Stimulated activated CD4-positive, alpha-beta T cell treated with anti-CD3 and anti-CD28 coated beads, Interleukin-1b, Interleukin-23, amount 100 ng/mL, for 24 hours (primary cell): Measurements from ENCODE around the gene MMP2.

ENCODE experiments used
- DNase-seq, 4 experiments: peaks; one replicate each; pipeline ENCODE4 v3.0.0-alpha.2; 2020; ENCODE audit warnings: low read depth in 4 of 4, low spot score in 1 of 4

Gene MMP2

DNA sequence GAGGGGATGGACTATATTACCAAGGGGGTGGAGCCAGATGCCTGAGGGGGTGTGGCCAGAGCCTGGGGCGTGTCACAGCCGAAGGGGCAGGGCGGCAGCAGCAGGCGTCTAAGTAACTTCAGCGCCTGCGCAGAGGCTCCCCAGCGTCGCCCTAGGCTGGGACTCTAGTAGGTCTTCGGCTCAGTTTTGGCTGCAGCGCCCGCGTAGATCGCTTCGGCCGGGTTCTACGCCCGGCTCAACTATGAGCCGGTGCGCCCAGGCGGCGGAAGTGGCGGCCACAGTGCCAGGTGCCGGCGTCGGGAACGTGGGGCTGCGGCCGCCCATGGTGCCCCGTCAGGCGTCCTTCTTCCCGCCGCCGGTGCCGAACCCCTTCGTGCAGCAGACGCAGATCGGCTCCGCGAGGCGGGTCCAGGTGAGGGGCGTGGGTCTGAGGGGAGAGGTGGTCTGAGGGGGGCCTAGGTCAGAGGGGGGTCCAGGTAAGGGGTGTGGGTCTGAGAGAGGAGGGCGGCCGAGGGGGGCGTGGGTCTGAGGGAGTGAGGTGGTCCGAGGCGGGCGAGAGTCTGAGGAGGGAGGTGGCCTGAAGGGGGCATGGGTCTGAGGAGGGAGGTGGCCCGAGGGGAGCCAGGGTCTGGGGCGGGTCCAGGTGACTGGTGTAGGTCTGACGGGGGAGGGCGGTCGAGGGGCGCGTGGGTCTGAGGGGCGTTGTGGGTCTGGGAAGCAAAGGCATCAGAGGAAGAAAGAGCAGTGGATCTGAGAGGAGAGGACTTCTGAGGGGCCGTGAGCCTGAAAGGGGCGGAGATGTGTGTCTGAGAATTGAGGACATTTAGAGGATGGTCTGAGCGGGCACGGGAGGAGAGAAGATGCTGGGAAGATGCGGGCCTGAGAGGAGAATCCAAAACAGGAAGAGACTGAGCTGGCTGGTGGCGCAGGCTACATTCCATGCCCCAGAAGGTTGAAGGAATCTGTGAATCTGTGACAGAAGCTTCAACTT, 30.2 kb downstream of the MMP2 start, which contains the start of gene LPCAT2:
LPCAT2 (plus strand) TSS at position 132 of the 991 bp plus-strand sequence; CDS start at position 242, 110 bp downstream.
- peak in 3 of 4 experiments; percentile 1 to 41 (median 35) for DNase-seq

DNA sequence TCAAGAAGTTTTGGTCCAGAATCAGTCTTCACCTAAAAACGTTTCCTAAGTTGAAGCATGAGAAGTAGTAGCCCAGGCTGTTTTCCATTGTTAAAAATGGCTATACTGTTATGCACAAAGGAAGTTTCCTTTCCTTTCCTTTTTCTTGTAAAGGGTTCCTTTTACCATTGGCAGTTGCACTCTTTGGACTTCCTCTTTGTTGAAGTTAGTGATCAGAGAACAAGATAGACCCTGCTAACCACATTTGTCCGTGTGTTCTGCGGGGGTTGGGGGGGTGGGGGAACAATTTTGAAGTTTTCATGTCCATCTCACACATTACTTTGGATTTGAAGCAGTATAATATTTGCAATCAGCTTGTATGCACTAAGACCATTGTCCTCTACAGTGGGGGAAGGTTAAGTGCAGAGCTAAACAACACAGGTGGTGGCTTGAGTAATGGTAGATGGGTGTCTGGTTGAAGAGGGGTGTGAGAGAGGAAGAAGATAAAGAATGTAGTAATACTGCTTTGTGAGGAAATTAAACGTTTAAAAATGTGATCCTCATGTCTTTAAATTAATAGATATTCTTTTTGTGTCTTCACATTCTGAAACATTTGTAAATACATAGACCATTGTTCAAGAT, 31.3 kb downstream of the MMP2 start:
- no peak for DNase-seq

DNA sequence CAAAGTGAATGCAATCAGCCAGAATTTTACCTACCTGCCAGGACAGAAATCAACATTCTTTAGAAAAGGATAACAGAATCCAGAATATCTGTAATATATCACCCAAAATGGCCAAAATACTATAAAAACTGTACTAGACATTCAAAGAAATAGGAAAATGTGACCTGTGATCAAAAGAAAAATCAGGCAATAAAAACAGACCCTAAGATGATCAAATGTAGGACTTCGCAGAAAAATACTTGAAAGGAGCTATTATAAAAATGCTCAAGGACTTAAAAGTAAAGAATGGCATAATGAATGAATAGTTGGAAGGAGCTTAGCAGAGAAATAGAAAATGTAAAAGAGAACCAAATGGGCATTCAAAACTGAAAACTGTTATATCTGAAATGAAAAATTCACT, 33.9 kb downstream of the MMP2 start:
- no peak for DNase-seq

GRCh38 chr16:55513616-55514015, 34.6 kb downstream of the MMP2 start:
- no peak for DNase-seq

GRCh38 chr16:55515111-55515510, 36.1 kb downstream of the MMP2 start:
- no peak for DNase-seq

DNA sequence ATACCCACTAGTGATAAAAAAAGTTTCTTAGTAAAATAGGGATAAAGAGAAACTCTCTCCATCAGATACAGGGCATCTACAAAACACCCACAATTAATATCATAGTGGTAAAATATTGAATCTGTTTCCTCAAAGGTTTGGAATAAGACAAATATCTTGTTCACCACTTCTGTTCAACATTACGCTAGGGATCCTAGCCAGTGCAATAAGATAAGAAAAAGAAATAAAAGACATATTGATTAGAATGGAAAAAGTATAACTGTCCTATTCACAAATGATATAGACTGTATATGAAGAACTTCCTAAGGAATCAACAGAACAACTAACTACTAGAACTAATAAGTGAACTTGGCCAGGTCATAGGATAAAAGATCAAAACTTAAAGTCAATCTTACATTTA, 42.8 kb downstream of the MMP2 start:
- DNase-seq: no peak

DNA sequence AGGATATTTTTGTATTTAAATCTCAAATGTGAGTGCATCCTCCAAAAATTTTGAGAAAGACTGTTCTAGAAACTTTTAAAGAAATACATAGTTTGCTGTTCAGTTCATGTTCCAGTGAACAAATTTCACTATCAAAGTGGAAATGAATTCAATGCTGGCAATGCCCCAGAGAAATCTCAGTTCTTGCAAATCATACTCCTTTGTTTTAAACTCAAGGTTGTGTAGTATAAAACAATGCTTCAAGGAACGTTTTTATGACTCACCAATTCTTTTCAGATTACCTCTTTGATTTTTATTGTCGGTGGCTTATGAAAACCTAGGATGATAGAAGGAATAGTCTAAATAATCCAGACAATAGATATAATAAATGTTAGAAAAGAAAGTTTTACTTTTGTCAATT, 47.4 kb downstream of the MMP2 start:
- no peak for DNase-seq

DNA sequence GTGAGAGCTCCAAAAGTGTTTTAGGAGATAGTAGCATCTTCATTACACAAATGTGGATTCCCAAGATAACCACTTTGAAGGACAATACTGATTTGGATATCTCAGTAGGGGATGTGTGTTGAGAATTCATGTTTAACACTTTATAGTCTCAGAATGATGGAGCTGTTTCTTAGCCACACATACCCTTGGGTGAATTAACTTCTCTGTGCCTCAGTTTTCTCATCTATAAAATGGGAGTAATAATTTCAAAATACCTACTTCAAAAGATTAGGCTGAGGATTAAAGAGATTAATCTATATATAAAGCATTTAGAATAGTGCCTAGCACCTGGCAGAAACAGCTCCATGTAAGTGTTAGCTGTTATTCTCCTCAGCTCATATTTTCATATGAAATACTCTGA, 48.9 kb downstream of the MMP2 start:
- DNase-seq: no peak

DNA sequence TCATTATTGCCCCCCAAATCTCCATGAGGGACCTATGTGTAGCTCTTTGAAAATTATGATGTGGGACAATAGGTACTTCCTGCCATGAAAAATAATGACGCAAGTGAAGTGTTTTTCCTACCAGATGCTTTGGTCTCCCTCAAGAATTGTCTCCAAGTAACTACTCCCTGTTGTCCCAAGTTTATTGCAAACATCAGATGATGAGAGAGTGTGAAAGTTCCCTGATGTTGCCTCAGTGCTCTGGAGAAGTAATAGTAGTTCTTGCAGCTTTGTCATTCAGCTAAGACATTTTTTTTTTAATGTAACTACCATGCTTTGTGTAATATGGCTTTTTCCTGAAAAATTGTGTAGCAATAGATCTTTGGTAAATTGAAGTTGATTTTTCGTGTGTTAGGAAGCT, 50.0 kb downstream of the MMP2 start:
- DNase-seq: no peak

- no peak for DNase-seq
Measured at GRCh38 chr16:55530316-55530856, 51.4 kb downstream of the MMP2 start.

- no peak for DNase-seq
Measured at GRCh38 chr16:55532227-55532626, 53.2 kb downstream of the MMP2 start.

GRCh38 chr16:55534756-55535155, 55.8 kb downstream of the MMP2 start:
- no peak for DNase-seq

- DNase-seq: no peak
Measured at GRCh38 chr16:55539049-55539448, 60.1 kb downstream of the MMP2 start.

GRCh38 chr16:55539488-55539887, 60.5 kb downstream of the MMP2 start:
- DNase-seq: no peak

DNA sequence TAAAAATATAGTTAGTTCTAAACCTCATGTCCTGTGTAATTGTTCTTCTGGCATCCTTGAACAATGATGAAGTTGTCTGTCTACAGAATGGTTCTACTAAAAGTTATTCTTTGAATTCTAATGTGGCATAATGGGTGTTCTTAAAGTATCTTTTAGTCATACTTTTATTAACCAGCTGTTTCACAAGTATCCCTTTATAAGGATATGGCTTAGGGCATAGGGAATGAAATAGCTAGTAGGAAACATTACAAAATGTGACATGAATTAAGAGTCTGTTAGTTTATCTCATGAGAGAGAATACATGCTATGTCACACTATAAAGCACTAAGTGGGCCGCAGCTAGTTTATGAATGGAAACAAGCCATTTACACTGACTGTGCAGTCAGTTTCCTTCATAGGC, 61.2 kb downstream of the MMP2 start:
- DNase-seq: no peak

DNA sequence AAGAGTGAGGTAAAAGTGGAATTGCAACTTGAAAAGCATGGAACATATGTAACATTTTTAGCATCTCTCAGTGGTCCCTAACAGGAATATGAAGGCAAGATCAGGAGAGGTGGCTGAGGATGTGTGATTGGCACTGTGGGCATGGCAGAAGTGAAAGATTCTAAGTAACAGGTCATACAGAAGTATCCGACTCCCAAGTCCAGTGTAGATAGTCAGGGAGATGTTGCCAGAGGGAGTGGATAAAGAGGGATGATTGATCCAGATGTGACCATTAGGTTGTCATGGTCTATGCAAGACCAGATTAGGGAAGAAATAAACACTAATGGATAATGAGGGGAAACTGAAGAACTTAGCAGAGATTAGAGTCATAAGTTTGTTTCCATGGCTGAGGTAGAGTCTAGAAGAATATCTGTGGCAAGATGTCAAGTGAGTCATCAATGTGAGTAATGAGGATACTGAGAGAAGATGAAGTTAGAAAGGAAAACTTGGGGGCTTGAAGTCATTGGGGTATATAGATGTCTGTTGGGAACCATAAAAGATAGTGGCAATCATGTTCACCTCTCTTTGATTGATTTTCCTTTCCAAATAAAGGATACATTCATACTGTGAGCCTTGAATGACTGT, 63.6 kb downstream of the MMP2 start:
- no peak for DNase-seq

GRCh38 chr16:55543472-55543871, 64.5 kb downstream of the MMP2 start:
- no peak for DNase-seq

DNA sequence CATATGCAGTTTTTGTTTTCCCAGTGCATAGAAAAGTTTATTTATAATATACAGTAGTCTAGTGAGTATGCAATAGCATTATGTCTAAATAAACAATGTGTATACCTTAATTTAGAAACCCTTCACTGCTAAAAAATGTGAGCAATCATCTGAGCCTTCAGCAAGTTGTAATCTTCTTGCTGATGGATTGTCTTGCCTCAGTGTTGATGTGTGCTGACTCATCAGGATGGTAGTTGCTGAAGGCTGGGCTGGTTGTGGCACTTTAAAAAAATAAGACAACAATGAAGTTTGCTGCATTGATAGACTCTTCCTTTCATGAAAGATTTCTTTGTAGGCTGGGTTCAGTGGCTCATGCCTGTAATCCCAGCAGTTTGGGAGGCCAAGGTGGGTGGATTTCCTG, 73.6 kb downstream of the MMP2 start:
- no peak for DNase-seq

- DNase-seq: no peak
Measured at GRCh38 chr16:55555436-55555835, 76.4 kb downstream of the MMP2 start.
